Common myeloid progenitor, CD34-positive (primary cell): Measurements from ENCODE around the gene FASN. TPM values are rescaled to one million over a fixed set of nuclear protein-coding genes. Genes with fewer than 3 reads are reported as not detected.
A peak's percentile ranks its signal among the peaks of the same experiment; 100 is the strongest.
"Not testable (repeated sequence)": the region's sequence is repeated elsewhere in the genome, so short reads cannot be mapped to it uniquely, and the experiment has no call there.

ENCODE experiments used
- CTCF ChIA-PET: fragments of 350-600 bp; sonication (Branson Sonifier 250); formaldehyde crosslinking; loops from one replicate; lab custom pipeline; 2021; ENCODE audit warnings: antibody characterized with exemption; lab: Charles Lee
- POLR2A ChIA-PET: fragments of 350-600 bp; sonication (Branson Sonifier 250); formaldehyde crosslinking; loops from one replicate; lab custom pipeline; 2021; ENCODE audit warnings: antibody characterized with exemption; lab: Charles Lee
- DNase-seq, 3 donors: peaks; one replicate each; pipeline versions ENCODE4 v3.0.0 to v3.0.0-alpha.2; 2013
- H3K27ac ChIP-seq, 2 experiments: 1 replicate in 1 of 2; 2 replicates in 1 of 2; pipeline ENCODE4 v1.7.0; 2013; ENCODE audit warnings: inconsistent platforms in 2 of 2, low read length in 2 of 2, mild to moderate bottlenecking in 2 of 2, low read depth in 1 of 2, moderate library complexity in 1 of 2; ENCODE audit not compliant: severe bottlenecking in 2 of 2, insufficient read depth in 1 of 2, poor library complexity in 1 of 2
- H3K27me3 ChIP-seq, 5 experiments: replicated peaks in 2 of 5; 1 replicate in 3 of 5; 2 replicates in 2 of 5; pipeline versions ENCODE4 v1.6.1 to v1.7.0; 2013; ENCODE audit warnings: low read length in 4 of 5, mild to moderate bottlenecking in 2 of 5, moderate library complexity in 2 of 5, inconsistent platforms in 1 of 5; ENCODE audit not compliant: insufficient read depth in 5 of 5, control insufficient read depth in 4 of 5
- H3K36me3 ChIP-seq, 4 experiments: 1 replicate in 2 of 4; 2 replicates in 2 of 4; pipeline versions ENCODE4 v1.6.1 to v1.7.0; 2013; ENCODE audit warnings: low read length in 3 of 4, control low read depth in 1 of 4, mild to moderate bottlenecking in 1 of 4; ENCODE audit not compliant: control insufficient read depth in 4 of 4, insufficient read depth in 4 of 4
- H3K4me1 ChIP-seq, 4 experiments: 1 replicate in 3 of 4; 2 replicates in 1 of 4; pipeline versions ENCODE4 v1.6.1 to v1.7.1; 2013; ENCODE audit warnings: low read length in 3 of 4, mild to moderate bottlenecking in 3 of 4, control low read depth in 1 of 4, inconsistent platforms in 1 of 4, moderate library complexity in 1 of 4; ENCODE audit not compliant: control insufficient read depth in 4 of 4, insufficient read depth in 4 of 4; ENCODE audit errors: control extremely low read depth in 1 of 4
- H3K4me3 ChIP-seq, 7 experiments: 1 replicate in 4 of 7; 2 replicates in 3 of 7; pipeline versions ENCODE4 v1.5.1 to v1.7.0; 2013; ENCODE audit warnings: mild to moderate bottlenecking in 7 of 7, low read length in 6 of 7, moderate library complexity in 6 of 7, inconsistent platforms in 2 of 7, low read depth in 2 of 7, control low read depth in 1 of 7; ENCODE audit not compliant: insufficient read depth in 4 of 7, control insufficient read depth in 1 of 7; ENCODE audit errors: extremely low read depth in 1 of 7
- H3K9me3 ChIP-seq, 5 experiments: 1 replicate in 4 of 5; 2 replicates in 1 of 5; pipeline versions ENCODE4 v1.6.1 to v1.7.1; 2013; ENCODE audit warnings: low read length in 4 of 5, mild to moderate bottlenecking in 2 of 5, inconsistent platforms in 1 of 5, low read depth in 1 of 5, moderate library complexity in 1 of 5; ENCODE audit not compliant: control insufficient read depth in 4 of 5, insufficient read depth in 2 of 5; ENCODE audit errors: control extremely low read depth in 1 of 5
- WGBS: methylation state at CpG from one replicate; pipeline ENCODE4 v1.1.5; 2013; ENCODE audit not compliant: insufficient coverage; 5-methylcytosine and 5-hydroxymethylcytosine counted together
- polyA plus RNA-seq: library from polyadenylated mRNA; unstranded; fragments of 120-200 nt; gene quantifications from one replicate; pipeline ENCODE4 v1.2.1, GENCODE V29; 2013

Gene FASN
- polyA plus RNA-seq, result 30.0 TPM

DNA sequence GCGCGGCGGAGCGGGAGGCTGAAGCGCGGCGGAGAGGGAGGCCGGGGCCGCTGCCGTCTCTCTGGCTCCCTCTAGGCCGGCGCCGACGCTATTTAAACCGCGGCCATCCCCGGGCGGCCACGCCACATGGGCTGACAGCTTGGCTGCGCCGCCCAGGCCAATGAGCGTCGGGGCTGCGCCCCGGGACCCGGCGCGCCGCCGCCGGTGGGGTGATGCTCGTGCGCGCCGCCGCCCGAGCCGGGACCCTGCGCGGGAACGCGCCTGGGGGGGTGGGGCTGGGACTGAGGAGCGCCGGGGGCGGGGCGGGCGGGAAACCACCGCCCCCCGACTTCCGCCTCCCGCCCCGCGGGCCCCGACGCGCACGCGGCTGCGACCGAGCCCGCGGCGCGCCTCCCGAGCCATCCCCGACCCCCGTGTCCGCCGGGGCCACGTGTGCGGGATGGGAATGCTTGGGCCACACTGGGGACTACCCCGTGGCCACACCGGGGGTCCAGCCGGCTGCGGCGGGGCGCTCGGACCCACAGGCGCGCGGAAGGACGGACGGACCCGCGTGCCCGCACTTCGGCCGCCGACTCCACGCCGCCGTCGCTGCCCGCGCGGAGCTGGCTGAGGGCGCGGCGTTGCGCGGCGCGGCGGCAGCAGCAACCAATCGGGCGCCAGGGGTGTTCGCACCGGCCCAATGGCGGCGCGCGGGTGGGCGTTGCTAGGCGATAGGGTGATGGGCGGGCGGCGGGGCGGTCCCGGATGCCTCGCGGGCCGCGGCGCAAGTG is at the start of gene FASN:
Gene FASN, minus strand, starts transcription at position 68 of the 770 bp plus-strand sequence. CDS start 1,791 bp downstream, outside the sequence.
- Histone ChIP-seq H3K36me3 (peaks cover 0 to 37% (median 20%) of the 10 kb centered on the region in 4 experiments), H3K27ac (peak within 1 kb of the TSS; percentile 25 to 75), H3K4me3 (peak within 1 kb of the TSS; percentile 56 to 89 (median 75)), H3K9me3 (no peaks in the 10 kb centered on the region), H3K27me3 (no peaks in the 10 kb centered on the region), H3K4me1 (peaks cover 0 to 43% (median 25%) of the 10 kb centered on the region in 4 experiments)
- 0% methylated on average over 114 of the region's 124 CpGs for WGBS
- ChIA-PET POLR2A (interaction anchor here (0.5 to 0.8 kb wide), 7 partner anchors 17 to 362 kb away, joined by 3 to 5 read pairs (median 3); partner anchors contain the start of genes DCXR and P4HB), CTCF (interaction anchor here (1.0 to 2.1 kb wide), 3 partner anchors 9 to 18 kb away, joined by 3 to 6 read pairs (median 4); no protein-coding TSS in a partner anchor)
- DNase-seq, result peak; percentile 93 to 96 (median 96)

DNA sequence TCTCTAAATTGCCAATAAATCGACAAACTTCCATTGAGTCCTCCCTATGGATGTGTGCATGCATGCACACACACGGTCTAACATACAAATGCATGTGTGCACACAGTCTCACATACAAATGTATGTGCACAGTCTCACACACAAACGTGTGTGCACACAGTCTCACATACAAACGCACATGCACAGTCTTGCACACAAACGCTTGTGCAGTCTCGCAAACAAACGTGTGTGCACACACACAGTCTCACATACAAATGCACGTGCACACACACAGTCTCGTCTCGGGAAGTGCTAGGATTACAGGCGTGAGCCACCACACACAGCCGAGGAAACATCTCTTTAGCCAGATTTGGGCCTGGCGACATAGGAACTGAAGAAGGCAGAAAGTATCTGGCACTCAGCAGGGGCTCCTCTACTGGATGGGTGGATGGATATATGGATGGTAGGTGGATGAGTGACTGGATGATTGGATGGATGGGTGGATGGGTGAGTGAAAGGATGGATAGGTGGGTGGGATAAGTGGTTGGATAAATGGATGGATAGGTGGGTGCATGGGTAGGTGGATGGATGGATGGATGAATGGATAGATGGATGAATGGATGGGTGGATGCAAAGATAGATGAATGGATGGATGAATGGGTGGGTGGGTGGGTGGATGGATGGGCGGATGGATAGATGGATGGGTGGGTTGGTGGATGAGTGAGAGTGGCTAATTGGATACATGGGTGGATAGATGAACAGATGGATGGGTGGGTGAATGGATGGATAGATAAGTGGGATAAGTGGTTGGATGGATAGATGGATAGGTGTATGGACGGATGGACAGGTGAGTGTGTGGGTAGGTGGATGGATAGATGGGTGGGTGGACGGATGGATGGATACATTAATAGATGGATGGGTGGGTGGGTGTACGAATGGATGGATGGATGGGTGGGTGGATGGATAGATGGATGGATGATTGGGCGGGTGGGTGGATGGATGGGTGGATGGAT is 48.9 kb upstream of the FASN start:
- Histone ChIP-seq H3K27me3 (no peaks in the 10 kb centered on the region), H3K27ac (no peak overlapping the region), H3K4me1 (no peaks in the 10 kb centered on the region), H3K9me3 (no peaks in the 10 kb centered on the region), H3K36me3 (peaks cover 0 to 4% (median 1%) of the 10 kb centered on the region in 4 experiments), H3K4me3 (no peak overlapping the region)
- no peak for DNase-seq
- ChIA-PET POLR2A (no interaction called here), CTCF (no interaction called here)
- WGBS, result 95% methylated on average over 18 of the region's 18 CpGs

DNA sequence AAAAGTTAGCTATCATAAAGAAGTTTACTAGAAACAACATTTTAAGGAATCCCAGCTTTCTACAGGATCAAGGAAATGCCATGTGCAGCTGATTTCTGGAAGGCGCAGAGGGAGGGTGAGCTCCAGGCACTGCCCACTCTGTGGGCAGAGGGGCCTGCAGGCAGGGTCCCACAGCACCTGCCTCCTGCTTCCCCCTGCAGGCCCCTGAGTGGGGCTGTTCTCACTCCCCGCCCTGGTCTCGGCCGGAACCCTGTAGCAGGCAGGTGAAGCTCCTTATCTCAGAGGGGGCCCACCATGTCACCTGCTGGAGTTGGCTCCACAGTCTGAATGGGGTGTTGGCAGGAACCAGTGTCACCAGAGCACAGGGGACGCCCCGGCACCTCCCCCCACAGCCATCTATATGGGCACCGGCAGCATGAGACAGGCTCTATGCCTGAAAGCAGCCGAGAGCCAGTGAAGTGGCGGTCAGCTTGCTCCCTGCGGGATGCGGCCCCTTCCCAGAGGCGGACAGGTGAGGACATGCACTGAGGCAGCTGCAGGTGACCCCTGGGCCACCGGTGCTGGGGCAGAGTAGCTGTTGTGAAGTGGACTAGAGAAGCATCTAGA is 47.6 kb upstream of the FASN start:
- DNase-seq, result no peak
- H3K36me3 ChIP-seq, result peaks cover 0 to 6% (median 2%) of the 10 kb centered on the region in 4 experiments
- H3K4me3 ChIP-seq, result no peak overlapping the region
- H3K27me3 ChIP-seq, result no peaks in the 10 kb centered on the region
- no peaks in the 10 kb centered on the region for H3K9me3 ChIP-seq
- no peak overlapping the region for H3K27ac ChIP-seq
- POLR2A ChIA-PET, result no interaction called here
- CTCF ChIA-PET, result interaction anchor here (0.9 to 1.5 kb wide), 3 partner anchors 8 to 108 kb away, joined by 3 read pairs; partner anchors contain the start of gene DCXR
- H3K4me1 ChIP-seq, result no peaks in the 10 kb centered on the region
- WGBS, result 96% methylated on average over 12 of the region's 13 CpGs

DNA sequence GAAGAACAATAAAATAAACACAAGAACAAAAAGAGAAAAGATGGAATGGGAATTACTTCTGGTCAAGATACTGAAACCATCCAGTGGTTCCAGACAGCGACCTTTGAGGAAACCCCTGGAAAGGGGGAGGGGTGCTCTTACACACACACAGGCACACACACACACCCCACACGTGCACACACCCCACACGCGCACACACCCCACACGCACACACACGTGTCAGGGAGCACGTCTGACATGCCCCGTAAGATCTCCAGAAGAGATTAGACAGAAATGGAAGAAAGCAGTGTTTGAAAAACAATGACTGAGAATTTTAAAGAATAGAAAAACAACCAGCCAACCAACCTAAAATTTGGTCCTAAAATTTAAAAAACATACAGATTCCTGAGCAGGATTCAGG is 45.3 kb upstream of the FASN start:
- H3K36me3 ChIP-seq, result peaks cover 0 to 4% (median 1%) of the 10 kb centered on the region in 4 experiments
- no peak overlapping the region for H3K27ac ChIP-seq
- DNase-seq, result no peak
- H3K9me3 ChIP-seq, result no peaks in the 10 kb centered on the region
- no peaks in the 10 kb centered on the region for H3K4me1 ChIP-seq
- H3K27me3 ChIP-seq, result no peaks in the 10 kb centered on the region
- CTCF ChIA-PET, result interaction anchor here (0.7 kb wide), 1 partner anchor 17 kb away, joined by 3 read pairs; no protein-coding TSS in a partner anchor
- WGBS, result 100% methylated on average over 1 of the region's 8 CpGs
- no peak overlapping the region for H3K4me3 ChIP-seq
- POLR2A ChIA-PET, result no interaction called here

DNA sequence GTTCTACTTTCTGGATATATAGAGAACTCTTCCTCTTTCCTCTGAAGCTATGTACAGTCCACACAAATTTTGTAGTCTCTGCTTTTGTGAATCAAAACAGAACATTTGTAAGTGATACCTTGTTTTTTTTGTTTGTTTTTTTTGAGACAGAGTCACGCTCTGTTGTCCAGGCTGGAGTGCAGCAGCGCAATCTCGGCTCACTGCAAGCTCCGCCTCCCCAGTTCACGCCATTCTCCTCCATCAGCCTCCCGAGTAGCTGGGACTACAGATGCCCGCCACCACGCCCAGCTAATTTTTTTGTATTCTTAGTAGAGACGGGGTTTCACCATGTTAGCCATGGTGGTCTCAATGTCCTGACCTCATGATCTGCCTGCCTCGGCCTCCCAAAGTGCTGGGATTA is 41.9 kb upstream of the FASN start:
- H3K4me3 ChIP-seq, H3K4me1 ChIP-seq, CTCF ChIA-PET, H3K27me3 ChIP-seq, POLR2A ChIA-PET, DNase-seq, H3K27ac ChIP-seq, H3K36me3 ChIP-seq, H3K9me3 ChIP-seq: not testable (repeated sequence)
- 92% methylated on average over 8 of the region's 10 CpGs for WGBS

DNA sequence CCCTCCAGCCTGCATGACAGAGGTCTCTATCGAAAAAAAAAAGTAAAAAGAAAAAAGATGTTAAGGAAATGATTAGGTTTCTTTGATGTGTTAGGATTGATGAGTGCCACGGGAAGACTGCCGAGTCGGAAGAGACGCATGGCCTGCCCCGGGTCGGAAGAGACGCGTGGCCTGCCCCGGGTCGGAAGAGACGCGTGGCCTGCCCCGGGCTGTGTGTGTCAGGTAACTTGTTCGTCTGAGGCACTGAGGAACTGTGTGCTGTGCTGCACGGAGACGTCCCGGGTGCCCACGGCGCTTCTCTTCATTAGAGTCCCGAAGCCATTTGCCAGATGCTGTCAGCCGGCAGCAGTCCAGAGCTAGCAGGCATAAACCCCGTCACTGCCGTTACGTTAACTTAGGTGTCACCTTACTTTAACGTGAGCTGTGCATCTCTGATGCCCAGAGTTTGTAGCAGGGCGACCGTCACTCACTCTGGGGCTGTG is 40.5 kb upstream of the FASN start:
- Histone ChIP-seq H3K4me1 (no peaks in the 10 kb centered on the region), H3K27me3 (no peaks in the 10 kb centered on the region), H3K36me3 (peaks cover 0 to 4% (median 0%) of the 10 kb centered on the region in 4 experiments), H3K9me3 (no peaks in the 10 kb centered on the region), H3K27ac (no peak overlapping the region), H3K4me3 (no peak overlapping the region)
- WGBS, result 96% methylated on average over 28 of the region's 28 CpGs
- POLR2A ChIA-PET, result no interaction called here
- DNase-seq, result no peak
- CTCF ChIA-PET, result interaction anchor here (1.1 kb wide), 1 partner anchor 108 kb away, joined by 3 read pairs; no protein-coding TSS in a partner anchor
